SK-N-SH (cell line): ENCODE data around the gene NT5DC3. TPM values are rescaled to one million over a fixed set of nuclear protein-coding genes. Genes with fewer than 3 reads are reported as not detected.

Experiments
- CTCF ChIA-PET: fragments of 300-600, 350-600 bp; formaldehyde crosslinking; extraction: SDS; loops from one replicate; lab custom pipeline; 2021; lab: Yijun Ruan, JAX
- POLR2A ChIA-PET: fragments of 350-600 bp; sonication (Branson Sonifier 250); formaldehyde crosslinking; extraction: SDS; loops from one replicate; lab custom pipeline; 2020; ENCODE audit warnings: antibody characterized with exemption, inconsistent platforms; lab: Yijun Ruan, JAX
- DNase-seq: peaks from one replicate; pipeline ENCODE4 v3.0.0; 2012
- H2AFZ ChIP-seq: fragments of 200-600 bp; sonication (generic); 2 replicates; pipeline ENCODE4 v1.8.1; 2016; ENCODE audit warnings: antibody characterized with exemption, mild to moderate bottlenecking, low read depth
- H3F3A ChIP-seq: fragments of 200-600 bp; sonication (generic); replicated peaks from 2 replicates; pipeline ENCODE3; 2016; ENCODE audit warnings: antibody characterized with exemption, mild to moderate bottlenecking; ENCODE audit not compliant: insufficient read depth
- H3K27ac ChIP-seq, 2 experiments: fragments of 200-500 bp in 1 of 2; fragments of 200-600 bp in 1 of 2; sonication (Bioruptor generic) in 1 of 2; sonication (generic), shearing (Covaris generic) in 1 of 2; 2 replicates each; pipeline versions ENCODE4 v1.5.1 to v1.6.1; 2014 to 2016; ENCODE audit warnings: low read depth in 2 of 2, inconsistent platforms in 1 of 2, low read length in 1 of 2, mild to moderate bottlenecking in 1 of 2, mixed read lengths in 1 of 2
- H3K27me3 ChIP-seq: fragments of 200-600 bp; sonication (generic), shearing (Covaris generic); 2 replicates; pipeline ENCODE4 v1.6.1; 2016; ENCODE audit warnings: mixed run types; ENCODE audit not compliant: insufficient read depth
- H3K36me3 ChIP-seq, 2 experiments: fragments of 200-500 bp in 1 of 2; fragments of 200-600 bp in 1 of 2; sonication (Bioruptor generic) in 1 of 2; sonication (generic) in 1 of 2; replicated peaks in 1 of 2; 2 replicates each; pipeline versions ENCODE3 to v1.5.1; 2014 to 2016; ENCODE audit warnings: low read length in 1 of 2, mild to moderate bottlenecking in 1 of 2; ENCODE audit not compliant: insufficient read depth in 2 of 2, control insufficient read depth in 1 of 2
- H3K4me1 ChIP-seq, 2 experiments: fragments of 200-500 bp in 1 of 2; fragments of 200-600 bp in 1 of 2; sonication (Bioruptor generic) in 1 of 2; sonication (generic), shearing (Covaris generic) in 1 of 2; 2 replicates each; pipeline versions ENCODE4 v1.5.1 to v1.6.1; 2014 to 2016; ENCODE audit warnings: low read depth in 1 of 2, low read length in 1 of 2, mixed run types in 1 of 2; ENCODE audit not compliant: insufficient read depth in 2 of 2, control insufficient read depth in 1 of 2
- H3K4me2 ChIP-seq: fragments of 200-600 bp; sonication (generic), shearing (Covaris generic); 2 replicates; pipeline ENCODE4 v1.6.1; 2017; ENCODE audit warnings: mixed run types
- H3K4me3 ChIP-seq, 2 experiments: fragments of 200-500 bp in 1 of 2; fragments of 200-600 bp in 1 of 2; sonication (Bioruptor generic) in 1 of 2; sonication (generic), shearing (Covaris generic) in 1 of 2; 2 replicates each; pipeline versions ENCODE4 v1.5.1 to v1.8.1; 2014 to 2016; ENCODE audit warnings: low read depth in 2 of 2, inconsistent platforms in 1 of 2, low read length in 1 of 2, mild to moderate bottlenecking in 1 of 2, mixed read lengths in 1 of 2, moderate library complexity in 1 of 2
- H3K79me2 ChIP-seq: fragments of 200-600 bp; sonication (generic); 2 replicates; pipeline ENCODE4 v1.8.1; 2017; ENCODE audit warnings: mild to moderate bottlenecking; ENCODE audit not compliant: insufficient read depth
- H3K9ac ChIP-seq: fragments of 200-600 bp; sonication (generic); 2 replicates; pipeline ENCODE4 v1.6.1; 2017; ENCODE audit warnings: mixed run types
- H3K9me2 ChIP-seq: fragments of 200-600 bp; sonication (generic); 2 replicates; pipeline ENCODE4 v1.6.1; 2017; ENCODE audit warnings: mixed run types
- H3K9me3 ChIP-seq: fragments of 200-600 bp; sonication (generic); 2 replicates; pipeline ENCODE4 v1.6.1; 2017; ENCODE audit warnings: mixed run types, mild to moderate bottlenecking, moderate library complexity
- H4K20me1 ChIP-seq: fragments of 200-600 bp; sonication (generic); 2 replicates; pipeline ENCODE4 v1.6.1; 2017; ENCODE audit warnings: mild to moderate bottlenecking, mixed run types; ENCODE audit not compliant: insufficient read depth
- CHD2 ChIP-seq: fragments of 150-350 bp; IDR thresholded peaks from 2 replicates; pipeline ENCODE4 v1.6.1; 2018; ENCODE audit warnings: low read length; ENCODE audit not compliant: partially characterized antibody
- ELF1 ChIP-seq: IDR thresholded peaks from 2 replicates; pipeline ENCODE4 v1.4.0; 2012
- FOSL2 ChIP-seq: IDR thresholded peaks from 2 replicates; pipeline ENCODE4 v1.4.0; 2012; ENCODE audit warnings: low read depth, mild to moderate bottlenecking, moderate library complexity, borderline replicate concordance
- GABPA ChIP-seq: IDR thresholded peaks from 2 replicates; pipeline ENCODE4 v1.4.0; 2012; ENCODE audit warnings: low read depth, mild to moderate bottlenecking
- GATA2 ChIP-seq: sonication (generic); formaldehyde crosslinking; IDR thresholded peaks from 2 replicates; pipeline ENCODE4 v1.5.0; 2020; ENCODE audit warnings: mild to moderate bottlenecking, missing genetic modification reagents
- IRF3 ChIP-seq: fragments of 150-350 bp; IDR thresholded peaks from 2 replicates; pipeline ENCODE4 v1.6.1; 2016; ENCODE audit warnings: mild to moderate bottlenecking, low read depth, low read length
- JUND ChIP-seq: IDR thresholded peaks from 2 replicates; pipeline ENCODE4 v1.4.0; 2012
- MEF2A ChIP-seq: IDR thresholded peaks from 2 replicates; pipeline ENCODE4 v1.4.0; 2012; ENCODE audit warnings: low read depth, borderline replicate concordance
- NRF1 ChIP-seq: IDR thresholded peaks from 2 replicates; pipeline ENCODE4 v1.6.1; 2012; ENCODE audit warnings: low read depth, mild to moderate bottlenecking, low read length
- SIN3A ChIP-seq: IDR thresholded peaks from 2 replicates; pipeline ENCODE4 v1.6.1; 2012; ENCODE audit warnings: low read depth, mild to moderate bottlenecking, low read length, moderate library complexity, borderline replicate concordance
- SMC3 ChIP-seq: IDR thresholded peaks from 2 replicates; pipeline ENCODE4 v1.6.1; 2012; ENCODE audit warnings: low read depth, low read length, improper control_type of control experiment
- TCF12 ChIP-seq: IDR thresholded peaks from 2 replicates; pipeline ENCODE4 v1.4.0; 2012
- TEAD4 ChIP-seq: IDR thresholded peaks from 2 replicates; pipeline ENCODE4 v1.4.0; 2012; ENCODE audit warnings: mild to moderate bottlenecking, borderline replicate concordance; ENCODE audit not compliant: insufficient read depth
- WGBS: methylation state at CpG from one replicate; pipeline ENCODE4 v1.1.6; 2017; ENCODE audit warnings: low lambda C conversion rate; 5-methylcytosine and 5-hydroxymethylcytosine counted together
- polyA plus RNA-seq, 3 experiments: library from polyadenylated mRNA; depleted of rRNA; stranded (reverse); fragments of >200 nt; gene quantifications; 2 replicates each; pipeline ENCODE4 v1.2.3, GENCODE V29; 2012

Gene NT5DC3
- polyA plus RNA-seq, 1 of the 3 experiments (the other 2 are of a cell fraction), result 11.0 TPM

- TF ChIP-seq GABPA, result no peak
- no peak for TF ChIP-seq FOSL2
Observed at GRCh38 chr12:103768467-103769123, 72.4 kb downstream of the NT5DC3 start (continued).

GRCh38 chr12:103766028-103766427 lies 75.0 kb downstream of the NT5DC3 start:
- CTCF ChIA-PET, result no interaction called here
- no peaks in the 10 kb centered on the region for H4K20me1 ChIP-seq

GRCh38 chr12:103765322-103765721 lies 75.7 kb downstream of the NT5DC3 start:
- no peak overlapping the region for H3K9ac ChIP-seq
- no peak overlapping the region for H3K27ac ChIP-seq
- no peaks in the 10 kb centered on the region for H3F3A ChIP-seq
- H3K4me2 ChIP-seq, result no peak overlapping the region
- H4K20me1 ChIP-seq, result no peaks in the 10 kb centered on the region
- TF ChIP-seq JUND (no peak), NRF1 (no peak), GABPA (no peak), ELF1 (no peak), SIN3A (no peak), GATA2 (no peak), TEAD4 (no peak), FOSL2 (no peak), SMC3 (no peak), TCF12 (no peak), MEF2A (no peak)
- H3K9me3 ChIP-seq, result no peaks in the 10 kb centered on the region
- H3K4me1 ChIP-seq, result no peaks in the 10 kb centered on the region
- no peaks in the 10 kb centered on the region for H3K79me2 ChIP-seq
- CTCF ChIA-PET, result no interaction called here
- POLR2A ChIA-PET, result no interaction called here
- H3K4me3 ChIP-seq, result no peak overlapping the region
- no peaks in the 10 kb centered on the region for H3K27me3 ChIP-seq
- peaks cover 21 to 23% of the 10 kb centered on the region in 2 experiments for H3K36me3 ChIP-seq
- no peaks in the 10 kb centered on the region for H3K9me2 ChIP-seq
- 100% methylated on average over 5 of the region's 5 CpGs for WGBS
- DNase-seq, result no peak
- no peak overlapping the region for H2AFZ ChIP-seq

More at GRCh38 chr12:103766028-103766427, 75.0 kb downstream of the NT5DC3 start:
- H3K27me3 ChIP-seq, result no peaks in the 10 kb centered on the region
- TF ChIP-seq GATA2 (no peak), CHD2 (no peak), IRF3 (no peak)
- POLR2A ChIA-PET, result no interaction called here
- H3K79me2 ChIP-seq, result no peaks in the 10 kb centered on the region
- no peaks in the 10 kb centered on the region for H3K9me3 ChIP-seq
- H3K4me3 ChIP-seq, result no peak overlapping the region
- no peak overlapping the region for H3K4me2 ChIP-seq
- H3K4me1 ChIP-seq, result no peaks in the 10 kb centered on the region
- peaks cover 23 to 28% of the 10 kb centered on the region in 2 experiments for H3K36me3 ChIP-seq
- H3K9ac ChIP-seq, result no peak overlapping the region
- no peaks in the 10 kb centered on the region for H3K9me2 ChIP-seq
- WGBS, result 98% methylated on average over 5 of the region's 6 CpGs
- no peak for DNase-seq
- no peak overlapping the region for H2AFZ ChIP-seq
- no peaks in the 10 kb centered on the region for H3F3A ChIP-seq
- no peak overlapping the region for H3K27ac ChIP-seq
